ENCODE results near the gene ECSIT. TPM values are rescaled to one million over a fixed set of nuclear protein-coding genes. Genes with fewer than 3 reads are reported as not detected.
"Not testable (repeated sequence)": the region's sequence is repeated elsewhere in the genome, so short reads cannot be mapped to it uniquely, and the experiment has no call there.

ECSIT gene, protein sequence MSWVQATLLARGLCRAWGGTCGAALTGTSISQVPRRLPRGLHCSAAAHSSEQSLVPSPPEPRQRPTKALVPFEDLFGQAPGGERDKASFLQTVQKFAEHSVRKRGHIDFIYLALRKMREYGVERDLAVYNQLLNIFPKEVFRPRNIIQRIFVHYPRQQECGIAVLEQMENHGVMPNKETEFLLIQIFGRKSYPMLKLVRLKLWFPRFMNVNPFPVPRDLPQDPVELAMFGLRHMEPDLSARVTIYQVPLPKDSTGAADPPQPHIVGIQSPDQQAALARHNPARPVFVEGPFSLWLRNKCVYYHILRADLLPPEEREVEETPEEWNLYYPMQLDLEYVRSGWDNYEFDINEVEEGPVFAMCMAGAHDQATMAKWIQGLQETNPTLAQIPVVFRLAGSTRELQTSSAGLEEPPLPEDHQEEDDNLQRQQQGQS
- 99.4 TPM for total RNA-seq

DNA sequence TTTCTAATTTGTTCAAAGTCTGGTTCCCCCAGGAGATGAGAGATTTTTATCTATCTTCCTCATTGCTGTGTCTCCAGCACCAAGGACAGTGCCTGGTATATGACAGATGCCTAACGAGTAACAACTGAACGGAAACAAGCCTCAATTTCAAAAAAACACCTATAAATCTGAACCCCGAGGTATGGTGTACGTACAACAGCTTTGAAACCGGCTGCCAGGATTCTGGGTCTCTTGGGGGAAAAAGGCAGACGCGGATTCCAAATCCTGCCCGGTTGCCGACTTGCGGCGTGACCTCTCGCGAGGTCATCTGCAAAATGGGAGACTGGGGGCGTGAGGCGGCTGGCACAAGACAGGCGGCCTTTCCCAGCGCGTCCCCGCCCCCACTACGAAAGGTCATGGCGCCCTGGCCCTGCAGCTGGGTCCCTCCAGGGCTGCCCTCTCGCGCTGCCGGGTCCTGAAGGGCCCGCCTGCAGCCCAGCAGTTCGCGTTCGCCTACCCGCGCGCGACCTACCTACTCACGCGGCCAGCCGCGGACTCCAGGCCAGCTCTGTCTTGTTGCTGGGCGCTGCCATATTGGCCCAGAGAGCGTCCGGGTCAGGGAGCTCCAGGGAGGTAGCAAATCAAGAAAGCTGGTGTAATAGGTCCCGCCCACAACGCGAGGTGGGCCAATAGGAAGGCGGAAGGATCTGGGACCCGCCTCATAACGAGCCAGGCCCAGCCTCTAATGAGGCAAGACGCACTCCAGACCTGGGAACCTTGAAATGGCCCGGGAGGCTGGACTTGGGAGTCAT, at the start of gene ECSIT:
TSS of gene ECSIT (minus strand) at position 584 of the 791 bp plus-strand sequence. CDS start 9,964 bp downstream, outside the sequence.
- DNase-seq (ENCODE audit: low read depth in 2 of 3, low spot score in 2 of 3) = peak; percentile 74 to 98 (median 97)

DNA sequence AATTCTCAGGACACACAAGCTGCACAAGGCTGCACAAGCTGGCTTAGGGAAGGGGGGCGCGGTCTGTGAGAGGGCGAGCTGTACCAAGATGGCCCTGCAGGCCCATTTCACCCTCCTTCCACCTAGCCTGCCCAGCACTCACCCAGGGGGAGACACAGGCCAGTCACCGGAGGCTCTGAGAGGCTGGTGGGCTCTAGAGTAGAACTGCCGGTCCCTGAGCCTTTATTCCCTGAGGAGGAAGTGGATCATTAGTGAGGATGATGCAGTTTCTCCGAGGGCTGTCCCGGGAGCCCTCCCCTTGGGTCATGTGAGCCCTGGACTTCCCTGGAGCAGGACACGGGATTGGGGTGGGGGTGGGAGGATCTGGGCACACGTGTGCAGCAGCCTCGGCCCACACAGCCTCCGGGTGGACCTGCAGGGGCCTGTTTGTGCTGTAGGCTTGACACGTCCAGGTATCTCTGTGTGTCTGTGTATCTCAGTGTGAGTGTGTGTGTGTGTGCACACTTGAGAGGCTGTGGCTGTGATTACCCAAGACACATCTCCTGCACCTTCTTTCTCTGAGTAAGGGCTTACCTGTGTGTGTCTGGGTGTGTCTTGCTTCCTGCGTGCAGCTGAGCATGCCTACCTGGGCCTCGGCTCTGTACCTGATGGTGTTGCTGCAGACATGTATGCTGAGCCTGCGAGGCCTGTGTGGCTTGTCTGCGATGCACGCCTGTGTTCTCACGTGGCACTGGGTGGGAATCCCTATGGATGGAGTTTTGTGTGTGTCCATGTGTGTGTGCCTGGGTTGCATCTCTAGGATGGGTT, 48.7 kb upstream of the ECSIT start, which contains the start of gene ACP5:
TSS of gene ACP5 (minus strand) at position 195 of the 807 bp plus-strand sequence. CDS start 328 bp downstream, outside the sequence.
- no peak for DNase-seq (ENCODE audit: low read depth in 2 of 3, low spot score in 2 of 3)

DNA sequence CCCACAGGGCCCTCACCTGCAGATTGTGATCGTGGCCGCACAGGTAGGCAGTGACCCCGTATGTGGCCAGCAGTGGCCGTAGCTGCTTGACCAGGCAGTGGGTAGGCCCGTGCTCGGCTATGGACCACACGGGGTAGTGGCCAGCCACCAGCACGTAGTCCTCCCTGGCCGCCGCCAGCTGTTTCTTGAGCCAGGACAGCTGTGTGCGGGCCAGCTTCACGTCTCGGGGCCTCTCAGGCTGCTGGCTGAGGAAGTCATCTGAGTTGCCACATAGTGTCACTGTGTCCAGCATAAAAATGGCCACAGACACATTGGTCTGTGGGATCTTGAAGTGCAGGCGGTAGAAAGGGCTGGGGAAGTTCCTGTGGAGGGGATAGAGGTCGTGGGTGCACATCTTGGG, 47.3 kb upstream of the ECSIT start:
- DNase-seq (ENCODE audit: low read depth in 2 of 3, low spot score in 2 of 3) = no peak

DNA sequence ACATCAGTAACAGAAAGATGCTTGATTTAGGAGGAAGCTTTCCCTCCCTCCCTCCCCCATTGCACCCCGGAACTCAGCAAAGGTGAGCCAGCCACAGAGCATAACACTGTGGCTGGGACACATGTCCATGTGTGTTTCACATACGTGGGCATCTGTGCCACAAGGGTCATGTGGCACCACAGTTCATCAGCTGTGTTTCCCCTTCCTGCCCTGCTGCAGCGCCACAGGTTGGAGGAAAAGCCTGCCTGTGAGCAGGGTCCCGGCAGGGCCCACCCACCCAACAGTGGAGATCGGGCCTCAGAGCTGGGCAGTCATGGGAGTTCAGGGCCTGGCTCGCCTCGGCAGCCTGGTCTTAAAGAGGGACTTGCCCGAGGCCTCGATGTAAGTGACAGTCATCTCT, 45.8 kb upstream of the ECSIT start:
- DNase-seq (ENCODE audit: low read depth in 2 of 3, low spot score in 2 of 3) = no peak

DNA sequence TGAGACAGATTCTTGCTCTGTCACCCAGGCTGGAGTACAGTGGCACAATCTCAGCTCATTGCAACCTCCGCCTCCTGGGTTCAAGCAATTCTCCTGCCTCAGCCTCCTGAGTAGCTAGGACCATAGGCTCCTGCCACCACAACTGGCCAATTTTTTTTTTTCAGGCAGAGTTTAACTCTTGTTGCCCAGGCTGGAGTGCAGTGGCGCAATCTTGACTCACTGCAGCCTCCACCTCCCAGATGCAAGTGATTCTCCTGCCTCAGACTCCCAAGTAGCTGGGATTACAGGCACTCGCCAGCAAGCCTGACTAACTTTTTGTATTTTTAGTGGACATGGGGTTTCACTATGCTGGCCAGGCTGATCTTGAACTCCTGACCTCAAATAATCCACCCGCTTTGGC, 44.8 kb upstream of the ECSIT start:
- DNase-seq (ENCODE audit: low read depth in 2 of 3, low spot score in 2 of 3) = not testable (repeated sequence)

DNA sequence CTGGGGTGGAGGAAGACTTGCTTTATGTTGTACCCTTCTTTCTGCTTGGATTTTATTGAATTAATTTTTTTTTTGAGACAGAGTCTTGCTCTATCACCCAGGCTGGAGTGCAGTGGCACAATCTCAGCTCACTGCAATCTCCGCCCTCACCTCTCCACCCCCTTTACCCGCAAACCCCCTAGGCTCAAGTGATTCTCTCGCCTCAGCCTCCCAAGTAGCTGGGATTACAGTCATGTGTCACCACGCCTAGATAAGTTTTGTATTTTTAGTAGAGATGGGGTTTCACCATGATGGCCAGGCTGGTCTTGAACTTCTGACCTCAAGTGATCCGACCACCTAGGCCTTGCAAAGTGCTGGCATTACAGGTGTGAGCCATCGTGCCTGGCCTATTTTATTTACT, 44.4 kb upstream of the ECSIT start:
- DNase-seq (ENCODE audit: low read depth in 2 of 3, low spot score in 2 of 3) = not testable (repeated sequence)

DNA sequence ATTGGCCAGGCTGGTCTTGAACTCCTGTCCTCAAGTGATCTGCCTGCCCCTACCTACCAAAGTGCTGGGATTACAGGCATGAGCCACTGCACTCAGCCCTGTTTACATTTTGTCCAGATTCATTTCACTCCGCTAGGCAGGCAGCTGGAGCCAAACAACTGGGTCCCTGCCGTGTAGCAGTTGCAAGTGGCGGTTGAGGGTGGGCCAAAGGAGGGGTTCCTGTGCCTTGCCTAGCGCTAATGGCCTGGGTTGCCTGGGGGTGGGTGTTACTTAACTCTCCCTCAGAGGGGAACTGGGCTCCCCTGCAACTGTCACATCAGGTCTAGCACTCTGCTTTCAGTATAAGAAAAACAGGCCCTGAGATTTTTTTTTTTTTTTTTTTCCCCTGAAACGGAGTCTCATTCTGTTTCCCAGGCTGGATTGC, 41.1 kb upstream of the ECSIT start:
- DNase-seq (ENCODE audit: low read depth in 2 of 3, low spot score in 2 of 3) = peak in 2 of 3 donors; percentile 79 to 91

DNA sequence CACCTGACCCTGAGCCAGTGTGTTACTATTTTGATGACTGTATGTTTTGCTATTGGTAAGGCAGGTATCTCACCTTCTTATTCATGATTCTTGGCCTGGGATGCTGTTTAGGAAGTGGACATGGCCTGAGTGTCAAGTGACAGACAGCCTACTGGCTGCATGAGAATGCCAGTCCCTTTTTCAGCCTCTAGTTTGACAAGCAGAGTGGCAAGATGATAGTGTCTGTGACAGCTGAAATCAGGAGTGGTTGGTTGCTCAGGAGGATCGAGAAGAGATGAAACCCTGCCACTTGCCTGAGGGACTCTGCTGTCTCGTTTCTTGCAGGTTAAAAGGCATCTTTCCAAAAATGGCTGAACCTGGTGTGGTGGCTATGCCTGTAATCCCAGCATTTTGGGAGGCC, 37.2 kb upstream of the ECSIT start:
- DNase-seq (ENCODE audit: low read depth in 2 of 3, low spot score in 2 of 3) = no peak

DNA sequence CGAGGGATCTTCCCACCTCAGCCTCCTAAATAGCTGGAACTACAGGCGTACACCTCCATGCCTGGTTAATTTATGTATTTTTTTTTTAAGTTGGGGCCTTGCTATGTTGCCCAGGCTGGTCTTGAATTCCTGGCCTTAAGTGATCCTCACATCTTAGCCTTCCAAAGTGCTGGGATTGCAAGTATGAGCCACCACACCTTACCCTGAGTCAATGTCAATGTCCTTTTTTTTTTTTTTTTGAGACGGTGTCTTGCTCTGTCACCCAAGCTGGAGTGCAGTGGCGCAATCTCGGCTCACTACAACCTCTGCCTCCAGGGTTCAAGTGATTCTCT, 36.7 kb upstream of the ECSIT start:
- DNase-seq (ENCODE audit: low read depth in 2 of 3, low spot score in 2 of 3) = not testable (repeated sequence)

DNA sequence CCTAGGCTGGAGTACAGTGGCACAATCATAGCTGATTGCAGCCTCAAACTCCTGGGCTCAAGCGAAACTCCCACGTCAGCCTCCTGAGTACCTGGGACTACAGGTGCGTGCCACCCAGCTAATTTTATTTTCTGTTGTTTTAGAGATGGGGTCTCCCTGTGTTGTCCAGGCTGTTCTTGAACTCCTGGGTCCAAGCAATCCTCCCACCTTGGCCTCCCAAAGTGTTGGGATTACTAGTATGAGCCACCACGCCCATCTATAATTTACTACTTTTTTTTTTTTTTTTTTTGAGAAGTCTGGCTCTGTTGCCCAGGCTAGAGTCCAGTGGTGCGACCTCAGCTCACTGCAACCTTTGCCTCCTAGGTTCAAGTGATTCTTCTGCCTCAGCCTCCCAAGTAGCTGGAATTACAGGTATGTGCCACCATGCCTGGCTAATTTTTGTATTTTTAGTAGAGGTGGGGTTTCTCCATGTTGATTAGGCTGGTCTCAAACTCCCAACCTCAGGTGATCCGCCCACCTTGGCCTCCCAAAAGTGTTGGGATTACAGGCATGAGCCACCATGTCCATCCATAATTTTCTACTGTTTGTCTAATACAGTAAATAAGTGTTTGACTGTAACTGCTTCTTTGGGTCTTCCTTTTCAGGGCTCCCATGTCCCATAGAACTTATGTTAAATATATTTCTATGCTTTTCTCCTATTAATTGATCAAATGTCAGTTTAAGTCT, 35.3 kb upstream of the ECSIT start:
- DNase-seq (ENCODE audit: low read depth in 2 of 3, low spot score in 2 of 3) = not testable (repeated sequence)

DNA sequence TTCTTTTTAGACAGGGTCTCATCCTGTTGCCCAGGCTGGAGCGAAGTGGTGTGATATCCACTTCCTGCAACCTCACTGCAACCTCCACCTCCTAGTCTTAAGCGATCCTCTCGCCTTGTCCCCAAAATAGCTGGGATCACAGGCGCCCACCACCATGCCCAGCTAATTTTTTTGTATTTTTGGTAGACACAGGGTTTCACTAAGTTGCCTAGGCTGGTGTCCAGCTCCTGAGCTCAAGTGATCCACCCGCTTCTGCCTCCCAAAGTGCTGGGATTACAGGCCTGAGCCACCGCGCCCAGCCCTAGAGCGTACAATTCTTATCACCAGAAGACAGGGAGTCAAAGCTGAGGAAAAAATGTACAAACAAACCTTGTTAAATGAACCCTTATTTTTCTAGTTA, 34.6 kb upstream of the ECSIT start:
- DNase-seq (ENCODE audit: low read depth in 2 of 3, low spot score in 2 of 3) = no peak

DNA sequence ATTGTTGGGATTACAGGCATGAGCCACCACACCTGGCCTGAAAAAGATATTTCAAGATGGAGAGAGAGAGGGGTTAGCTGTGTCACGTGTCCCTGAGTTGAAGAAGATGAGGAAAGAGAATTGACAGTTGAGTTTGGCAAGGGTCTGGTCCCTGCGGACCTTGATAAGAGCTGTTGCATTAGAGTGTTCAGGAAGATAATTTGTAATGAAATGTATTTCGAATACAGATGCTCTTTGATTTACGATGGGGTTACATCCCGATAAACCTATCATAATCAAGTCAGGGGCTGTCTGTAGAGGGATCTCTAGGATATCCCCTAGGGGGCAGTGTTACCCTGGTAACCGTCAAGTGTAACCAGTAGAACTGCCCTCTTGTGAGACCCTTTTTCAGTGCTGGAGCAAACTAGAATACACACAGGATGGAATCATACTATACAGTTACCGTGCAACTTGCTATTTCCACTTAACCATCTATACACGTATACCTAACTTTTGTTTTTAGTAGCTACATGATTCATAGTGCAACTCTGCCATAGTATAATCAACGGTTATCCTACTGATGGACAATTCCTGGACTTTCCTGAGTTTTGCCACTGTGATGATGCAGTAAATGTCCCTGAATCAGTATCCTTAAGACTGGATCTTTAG, 31.6 kb upstream of the ECSIT start:
- peak; percentile 34 to 92 (median 86) for DNase-seq (ENCODE audit: low read depth in 2 of 3, low spot score in 2 of 3)

DNA sequence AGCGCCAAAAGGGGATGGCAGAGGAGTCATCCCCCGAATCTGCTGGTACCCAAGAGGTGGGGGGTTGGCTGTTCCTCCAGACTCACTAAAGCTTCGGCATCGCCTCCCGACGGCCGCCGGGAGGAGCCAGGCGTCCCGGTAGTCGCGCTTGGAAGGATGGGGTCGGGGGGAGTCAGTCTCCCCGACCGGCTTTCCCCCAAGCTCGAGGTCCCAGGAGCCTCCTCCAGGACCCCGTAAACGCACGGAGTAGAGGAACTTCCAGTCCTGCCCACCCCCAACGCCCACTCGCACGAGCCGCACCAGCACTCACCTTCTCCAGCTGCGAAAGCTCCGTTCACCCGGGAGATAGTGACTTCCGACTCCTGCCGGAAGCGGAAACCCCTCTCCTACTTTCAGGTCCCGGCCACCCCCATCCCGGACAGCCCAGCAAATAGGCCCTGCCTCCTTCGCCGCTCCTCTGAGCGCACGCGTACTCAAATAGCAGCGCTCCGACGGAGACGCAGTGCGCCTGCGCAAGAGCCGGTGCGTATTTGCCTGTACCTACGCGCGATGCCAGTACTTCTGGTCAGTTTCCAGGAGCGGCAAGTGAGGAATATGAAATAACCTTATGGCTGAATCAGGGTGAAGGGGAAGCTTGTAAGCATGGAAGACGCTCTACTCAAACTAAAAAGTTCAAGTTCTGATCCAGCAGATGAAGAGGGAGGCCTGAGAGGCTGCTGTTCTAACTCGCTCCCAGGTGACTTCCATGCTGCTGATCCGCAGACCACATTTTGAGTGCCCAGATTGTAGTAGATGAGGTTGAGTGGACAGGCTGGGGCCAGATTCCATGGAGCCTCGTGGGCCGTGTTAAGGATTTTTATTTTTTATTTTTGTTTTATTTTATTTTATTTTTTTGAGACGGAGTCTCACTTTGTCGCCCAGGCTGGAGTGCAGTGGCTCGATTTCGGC, 30.2 kb upstream of the ECSIT start, which contains the start of gene ELOF1:
TSS of gene ELOF1 (minus strand) at position 350 of the 948 bp plus-strand sequence. CDS start 4,883 bp downstream, outside the sequence.
- DNase-seq (ENCODE audit: low read depth in 2 of 3, low spot score in 2 of 3) = peak; percentile 93 to 98 (median 98)

DNA sequence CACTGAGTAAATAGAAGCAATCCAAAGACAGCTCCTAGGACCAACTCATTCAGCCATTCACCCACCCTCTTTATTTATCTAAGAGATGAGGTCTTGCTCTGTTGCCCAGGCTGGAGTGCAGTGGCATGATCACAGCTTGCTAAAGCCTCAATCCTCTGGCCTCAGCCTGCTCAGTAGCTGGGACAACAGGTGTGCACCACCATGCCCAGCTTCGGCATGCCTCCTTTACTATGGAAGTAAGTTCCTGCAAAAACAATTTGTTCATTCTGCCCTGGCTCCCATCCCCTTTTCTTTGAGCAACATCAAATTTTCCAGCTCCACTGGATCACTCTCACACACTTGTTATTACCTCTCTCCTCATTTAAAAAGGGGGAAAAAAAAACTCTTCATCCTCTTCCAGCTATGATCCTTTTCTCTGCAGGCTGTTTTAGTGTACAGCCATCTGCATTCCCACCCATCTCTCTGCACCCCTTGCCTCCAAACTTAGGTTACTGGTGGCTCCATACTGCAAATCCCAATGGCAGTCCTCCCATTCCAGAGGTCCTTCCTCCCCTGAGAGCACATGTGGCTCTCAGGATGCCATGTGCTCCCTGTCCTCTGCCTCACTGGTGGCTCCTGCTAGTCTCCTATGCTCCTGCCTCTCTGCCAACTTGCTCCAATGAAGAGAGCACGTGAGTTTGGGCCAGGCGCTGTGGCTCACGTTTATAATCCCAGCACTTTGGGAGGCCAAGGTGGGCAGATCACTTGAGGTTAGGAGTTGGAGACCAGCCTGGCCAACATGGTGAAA, 27.9 kb upstream of the ECSIT start:
- no peak for DNase-seq (ENCODE audit: low read depth in 2 of 3, low spot score in 2 of 3)

DNA sequence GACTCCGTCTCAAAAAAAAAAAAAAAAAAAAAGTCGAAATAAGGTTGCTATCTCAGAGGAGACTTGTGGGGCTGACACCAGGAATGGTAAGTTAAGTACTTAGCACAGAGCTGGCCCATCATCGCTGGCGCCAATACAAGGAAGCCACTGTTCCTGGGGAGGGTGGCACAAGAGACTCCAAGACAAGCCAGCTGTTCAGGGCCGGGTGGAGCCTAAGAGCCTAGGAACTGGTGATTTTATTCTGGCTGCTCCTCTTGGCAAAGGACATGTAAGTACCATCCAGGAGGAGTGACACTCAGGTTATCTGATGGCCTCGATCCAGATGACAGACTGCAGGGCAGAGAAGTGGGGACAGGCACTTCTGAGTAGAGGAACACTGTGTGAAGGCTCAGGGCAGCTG, 26.3 kb upstream of the ECSIT start:
- DNase-seq (ENCODE audit: low read depth in 2 of 3, low spot score in 2 of 3) = no peak

DNA sequence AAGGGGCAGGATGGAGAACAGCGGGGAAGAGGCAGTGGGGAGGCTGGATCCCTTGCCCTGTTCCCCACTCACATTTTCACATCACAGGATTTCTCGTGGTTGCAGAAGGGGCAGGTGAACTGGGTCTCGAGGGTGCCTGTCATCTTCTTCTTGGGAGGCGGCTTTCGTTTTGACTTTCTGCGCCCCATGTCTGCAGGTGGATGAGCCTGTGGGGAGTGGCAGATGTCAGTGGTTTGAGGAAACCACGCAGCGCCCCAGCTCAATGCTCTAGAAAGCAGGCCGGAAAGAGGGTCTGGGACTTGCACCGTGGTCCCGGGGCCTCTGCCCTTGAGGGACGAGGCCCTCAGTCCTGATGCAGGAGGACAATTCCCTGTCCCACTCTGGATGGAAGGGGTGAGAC, 25.2 kb upstream of the ECSIT start:
- DNase-seq (ENCODE audit: low read depth in 2 of 3, low spot score in 2 of 3) = no peak

DNA sequence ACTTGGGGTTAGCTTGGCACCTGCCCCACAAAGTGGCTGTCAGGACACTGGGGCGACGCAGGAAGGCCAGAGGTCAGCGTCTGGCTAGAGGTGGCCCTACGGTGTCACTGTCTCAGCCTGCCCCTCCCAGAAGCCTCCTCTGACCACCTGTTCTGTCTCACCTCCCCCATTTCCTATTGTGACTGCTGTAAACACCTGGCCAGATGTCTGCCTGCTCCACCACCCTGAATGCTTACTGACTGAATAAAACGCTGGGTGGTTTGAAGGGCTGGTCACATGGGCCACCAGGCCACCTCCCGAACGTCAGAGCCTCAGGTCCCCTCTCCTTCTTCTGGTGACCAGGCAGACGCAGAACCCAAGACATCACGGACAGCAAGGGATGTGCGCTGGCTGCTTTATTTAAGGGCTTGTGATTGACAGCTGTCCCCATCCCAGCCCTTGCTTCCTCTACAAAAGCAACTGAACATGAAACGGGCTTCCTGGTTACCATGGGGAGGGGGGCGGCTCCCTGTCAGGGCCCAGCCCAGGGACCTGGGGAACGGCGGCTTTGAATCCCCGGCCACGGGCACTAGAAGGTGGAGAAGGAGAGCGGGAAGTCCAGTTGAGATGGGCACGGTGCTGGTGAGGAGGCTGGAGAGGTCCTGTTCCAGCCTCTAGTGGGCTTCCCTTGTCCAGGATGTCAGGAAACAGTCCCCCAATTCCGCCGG, 23.9 kb upstream of the ECSIT start:
- DNase-seq (ENCODE audit: low read depth in 2 of 3, low spot score in 2 of 3) = no peak
